ENCODE data around the gene MAP1LC3B.

- TF ChIP-seq TEAD4 (IDR thresholded peaks at IDR 0.05; ENCODE audit: low read depth, low read length) (no peak), CTCF (IDR thresholded peaks at IDR 0.05; ENCODE audit: control extremely low read depth in 1 of 3, insufficient read depth in 1 of 3, low read depth in 1 of 3, low read length in 3 of 3) (no peak), CREB1 (IDR thresholded peaks at IDR 0.05) (no peak), POU5F1 (IDR thresholded peaks at IDR 0.05; ENCODE audit: low read depth, low read length) (no peak), EZH2 (IDR thresholded peaks at IDR 0.05; ENCODE audit: low read depth, low read length, severe bottlenecking) (no peak), SP1 (IDR thresholded peaks at IDR 0.05; ENCODE audit: low read depth, low read length) (no peak), POLR2A (IDR thresholded peaks at IDR 0.05; ENCODE audit: control extremely low read depth in 1 of 2, low read depth in 2 of 2, low read length in 2 of 2) (no peak), ZNF274 (IDR thresholded peaks at IDR 0.05; ENCODE audit: borderline replicate concordance, extremely low read depth, low read length) (no peak), RAD21 (IDR thresholded peaks at IDR 0.05 in 1 of 2, conservative IDR thresholded peaks at IDR 0.05 in 1 of 2; ENCODE audit: low read depth in 2 of 2, low read length in 2 of 2) (no peak), RFX5 (IDR thresholded peaks at IDR 0.05; ENCODE audit: borderline replicate concordance, low read depth, low read length) (no peak), YY1 (IDR thresholded peaks at IDR 0.05; ENCODE audit: low read depth, low read length) (no peak), TAF1 (IDR thresholded peaks at IDR 0.05; ENCODE audit: low read depth, low read length) (no peak), CEBPB (IDR thresholded peaks at IDR 0.05; ENCODE audit: low read depth, low read length) (no peak), HDAC2 (IDR thresholded peaks at IDR 0.05; ENCODE audit: borderline replicate concordance in 1 of 2, low read depth in 2 of 2, low read length in 2 of 2) (no peak)
These were observed 47.8 kb downstream of the MAP1LC3B start for GRCh38 chr16:87439926-87440325.
